GM18499 (cell line): ENCODE measurements around the gene ENGASE.

Experiments
- ATAC-seq: cut with Tn5 transposase; IDR thresholded peaks from one replicate; pipeline ENCODE4 v1.9.1; 2021; ENCODE audit warnings: moderate number of reproducible peaks; ENCODE audit not compliant: insufficient read depth, unreplicated experiment

The ENGASE gene

GRCh38 chr17:79078476-79079190, 4.0 kb downstream of the ENGASE start:
- ATAC-seq: no peak

GRCh38 chr17:79079421-79080200, 5.0 kb downstream of the ENGASE start:
- ATAC-seq: no peak

GRCh38 chr17:79080349-79080748, 5.7 kb downstream of the ENGASE start:
- no peak for ATAC-seq

GRCh38 chr17:79080761-79081290, 6.2 kb downstream of the ENGASE start:
- no peak for ATAC-seq

- no peak for ATAC-seq
Observed at GRCh38 chr17:79081571-79082276, 7.1 kb downstream of the ENGASE start.

- ATAC-seq: no peak
Observed at GRCh38 chr17:79082311-79083190, 7.9 kb downstream of the ENGASE start.

- no peak for ATAC-seq
Observed at GRCh38 chr17:79083191-79083971, 8.8 kb downstream of the ENGASE start.

- no peak for ATAC-seq
Observed at GRCh38 chr17:79084291-79085153, 9.9 kb downstream of the ENGASE start.

- ATAC-seq: no peak
Observed at GRCh38 chr17:79085154-79085920, 10.7 kb downstream of the ENGASE start.

GRCh38 chr17:79085921-79086551, 11.4 kb downstream of the ENGASE start:
- ATAC-seq: no peak

- ATAC-seq: no peak
Observed at GRCh38 chr17:79086609-79087427, 12.2 kb downstream of the ENGASE start.

GRCh38 chr17:79087428-79088143, 13.0 kb downstream of the ENGASE start:
- ATAC-seq: no peak

GRCh38 chr17:79088247-79088996, 13.8 kb downstream of the ENGASE start:
- no peak for ATAC-seq

- no peak for ATAC-seq
Observed at GRCh38 chr17:79088997-79089328, 14.3 kb downstream of the ENGASE start.
